ENCODE measurements around the gene OTOA.

DNA sequence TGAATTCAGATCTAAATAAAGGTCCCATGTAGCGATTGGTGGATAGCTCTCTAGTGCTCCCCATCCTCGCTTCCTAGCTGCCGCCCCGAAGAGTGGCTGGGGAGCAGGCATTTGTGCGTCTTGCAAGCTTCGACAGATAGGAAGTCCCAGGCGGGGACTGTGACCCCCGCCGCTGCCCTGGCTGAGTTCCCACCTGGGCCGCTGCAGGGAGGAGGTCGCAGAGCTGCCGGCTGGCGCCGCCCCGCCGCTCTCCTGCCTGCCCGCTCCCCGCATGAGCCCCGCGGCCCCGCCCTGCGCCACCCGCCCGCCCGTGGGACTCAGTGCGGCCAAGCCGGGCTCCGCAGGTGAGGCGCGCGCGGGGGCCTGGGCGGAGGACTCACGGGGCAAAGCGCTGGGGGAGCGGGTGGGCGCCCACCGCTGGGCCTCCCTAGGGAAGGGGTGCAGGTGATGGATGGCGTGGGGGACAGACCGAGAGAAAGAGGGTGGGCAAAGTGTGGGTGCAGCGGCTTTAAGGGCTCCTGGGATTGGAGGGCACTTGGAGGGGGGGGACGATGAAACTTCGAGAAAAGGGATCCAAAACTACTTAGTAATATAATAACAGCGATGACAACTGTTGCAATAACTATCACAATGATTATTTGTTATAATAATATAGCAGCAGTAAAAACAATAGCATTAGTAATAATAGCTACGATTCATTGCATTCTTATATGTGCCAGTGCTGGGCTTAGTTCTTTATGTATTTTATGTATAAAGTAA, at the start of gene OTOA:
- TF ChIP-seq, protein P1, sequence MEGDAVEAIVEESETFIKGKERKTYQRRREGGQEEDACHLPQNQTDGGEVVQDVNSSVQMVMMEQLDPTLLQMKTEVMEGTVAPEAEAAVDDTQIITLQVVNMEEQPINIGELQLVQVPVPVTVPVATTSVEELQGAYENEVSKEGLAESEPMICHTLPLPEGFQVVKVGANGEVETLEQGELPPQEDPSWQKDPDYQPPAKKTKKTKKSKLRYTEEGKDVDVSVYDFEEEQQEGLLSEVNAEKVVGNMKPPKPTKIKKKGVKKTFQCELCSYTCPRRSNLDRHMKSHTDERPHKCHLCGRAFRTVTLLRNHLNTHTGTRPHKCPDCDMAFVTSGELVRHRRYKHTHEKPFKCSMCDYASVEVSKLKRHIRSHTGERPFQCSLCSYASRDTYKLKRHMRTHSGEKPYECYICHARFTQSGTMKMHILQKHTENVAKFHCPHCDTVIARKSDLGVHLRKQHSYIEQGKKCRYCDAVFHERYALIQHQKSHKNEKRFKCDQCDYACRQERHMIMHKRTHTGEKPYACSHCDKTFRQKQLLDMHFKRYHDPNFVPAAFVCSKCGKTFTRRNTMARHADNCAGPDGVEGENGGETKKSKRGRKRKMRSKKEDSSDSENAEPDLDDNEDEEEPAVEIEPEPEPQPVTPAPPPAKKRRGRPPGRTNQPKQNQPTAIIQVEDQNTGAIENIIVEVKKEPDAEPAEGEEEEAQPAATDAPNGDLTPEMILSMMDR (tag by site-specific recombination; IDR thresholded peaks at IDR 0.05): no peak
- TF ChIP-seq, protein P2, sequence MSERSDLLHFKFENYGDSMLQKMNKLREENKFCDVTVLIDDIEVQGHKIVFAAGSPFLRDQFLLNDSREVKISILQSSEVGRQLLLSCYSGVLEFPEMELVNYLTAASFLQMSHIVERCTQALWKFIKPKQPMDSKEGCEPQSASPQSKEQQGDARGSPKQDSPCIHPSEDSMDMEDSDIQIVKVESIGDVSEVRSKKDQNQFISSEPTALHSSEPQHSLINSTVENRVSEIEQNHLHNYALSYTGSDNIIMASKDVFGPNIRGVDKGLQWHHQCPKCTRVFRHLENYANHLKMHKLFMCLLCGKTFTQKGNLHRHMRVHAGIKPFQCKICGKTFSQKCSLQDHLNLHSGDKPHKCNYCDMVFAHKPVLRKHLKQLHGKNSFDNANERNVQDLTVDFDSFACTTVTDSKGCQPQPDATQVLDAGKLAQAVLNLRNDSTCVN (tag by site-specific recombination; optimal IDR thresholded peaks at IDR 0.05): no peak
- TF ChIP-seq ZNF391 (tag by site-specific recombination; IDR thresholded peaks at IDR 0.05; ENCODE audit: borderline replicate concordance, low read depth): no peak
- TF ChIP-seq ZNF514 (tag by site-specific recombination; IDR thresholded peaks at IDR 0.05): no peak
- TF ChIP-seq YY1 (tag by site-specific recombination; IDR thresholded peaks at IDR 0.05): no peak
- TF ChIP-seq KLF10 (tag by site-specific recombination; IDR thresholded peaks at IDR 0.05): no peak
- TF ChIP-seq ZNF175 (tag by site-specific recombination; IDR thresholded peaks at IDR 0.05): no peak
- TF ChIP-seq, protein P3, sequence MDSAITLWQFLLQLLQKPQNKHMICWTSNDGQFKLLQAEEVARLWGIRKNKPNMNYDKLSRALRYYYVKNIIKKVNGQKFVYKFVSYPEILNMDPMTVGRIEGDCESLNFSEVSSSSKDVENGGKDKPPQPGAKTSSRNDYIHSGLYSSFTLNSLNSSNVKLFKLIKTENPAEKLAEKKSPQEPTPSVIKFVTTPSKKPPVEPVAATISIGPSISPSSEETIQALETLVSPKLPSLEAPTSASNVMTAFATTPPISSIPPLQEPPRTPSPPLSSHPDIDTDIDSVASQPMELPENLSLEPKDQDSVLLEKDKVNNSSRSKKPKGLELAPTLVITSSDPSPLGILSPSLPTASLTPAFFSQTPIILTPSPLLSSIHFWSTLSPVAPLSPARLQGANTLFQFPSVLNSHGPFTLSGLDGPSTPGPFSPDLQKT (IDR thresholded peaks at IDR 0.05; ENCODE audit: borderline replicate concordance, low read depth, low read length): no peak
- TF ChIP-seq HOXD13 (CRISPR knock-in tag; IDR thresholded peaks at IDR 0.05; ENCODE audit: borderline replicate concordance): no peak
- no peak for TF ChIP-seq EGR2 (tag by site-specific recombination; IDR thresholded peaks at IDR 0.05; ENCODE audit: low read depth)
- no peak for TF ChIP-seq ZNF311 (tag by site-specific recombination; IDR thresholded peaks at IDR 0.05; ENCODE audit: borderline replicate concordance)
